Trophoblast cell (in vitro differentiated cells and primary cell): ENCODE data around the gene SPTSSB. TPM values are rescaled to one million over a fixed set of nuclear protein-coding genes. Genes with fewer than 3 reads are reported as not detected.
A peak's percentile ranks its signal among the peaks of the same experiment; 100 is the strongest.

Source experiments
- DNase-seq, 2 donors: peaks; one replicate each; pipeline ENCODE4 v3.0.0-alpha.2; 2016
- H2AFZ ChIP-seq: 2 replicates; pipeline ENCODE4 v1.6.1; 2013; ENCODE audit warnings: low read length, moderate library complexity, mild to moderate bottlenecking; ENCODE audit not compliant: insufficient read depth, poor library complexity
- H2AK5ac ChIP-seq: 2 replicates; pipeline ENCODE4 v1.6.1; 2013; ENCODE audit warnings: mild to moderate bottlenecking, low read length
- H2BK120ac ChIP-seq: 2 replicates; pipeline ENCODE4 v1.6.1; 2013; ENCODE audit warnings: low read length, mild to moderate bottlenecking, moderate library complexity; ENCODE audit not compliant: insufficient read depth, poor library complexity
- H2BK12ac ChIP-seq: 2 replicates; pipeline ENCODE4 v1.6.1; 2013; ENCODE audit warnings: mild to moderate bottlenecking, low read length, moderate library complexity
- H2BK5ac ChIP-seq: 2 replicates; pipeline ENCODE4 v1.6.1; 2013; ENCODE audit warnings: low read length, low read depth, moderate library complexity, mild to moderate bottlenecking; ENCODE audit not compliant: poor library complexity
- H3K14ac ChIP-seq: 2 replicates; pipeline ENCODE4 v1.6.1; 2013; ENCODE audit warnings: mild to moderate bottlenecking, low read length
- H3K18ac ChIP-seq: 2 replicates; pipeline ENCODE4 v1.6.1; 2013; ENCODE audit warnings: mild to moderate bottlenecking, low read length
- H3K23ac ChIP-seq: 2 replicates; pipeline ENCODE4 v1.6.1; 2013; ENCODE audit warnings: low read length
- H3K27ac ChIP-seq: 2 replicates; pipeline ENCODE4 v1.5.1; 2013; ENCODE audit warnings: low read depth, mild to moderate bottlenecking, inconsistent platforms, low read length, moderate library complexity
- H3K27me3 ChIP-seq: 2 replicates; pipeline ENCODE4 v1.6.1; 2013; ENCODE audit warnings: inconsistent platforms, mild to moderate bottlenecking, low read length, moderate library complexity; ENCODE audit not compliant: insufficient read depth
- H3K36me3 ChIP-seq, 2 experiments: 1 replicate in 1 of 2; 2 replicates in 1 of 2; pipeline ENCODE4 v1.6.1; 2013; ENCODE audit warnings: low read length in 2 of 2, mild to moderate bottlenecking in 2 of 2, moderate library complexity in 1 of 2; ENCODE audit not compliant: insufficient read depth in 2 of 2, control insufficient read depth in 1 of 2
- H3K4ac ChIP-seq: 2 replicates; pipeline ENCODE4 v1.6.1; 2013; ENCODE audit warnings: low read depth, mild to moderate bottlenecking, low read length, moderate library complexity
- H3K4me1 ChIP-seq, 2 experiments: 1 replicate in 1 of 2; 2 replicates in 1 of 2; pipeline ENCODE4 v1.6.1; 2013; ENCODE audit warnings: low read length in 2 of 2, mild to moderate bottlenecking in 2 of 2, moderate library complexity in 1 of 2; ENCODE audit not compliant: insufficient read depth in 2 of 2, control insufficient read depth in 1 of 2
- H3K4me2 ChIP-seq: 2 replicates; pipeline ENCODE4 v1.6.1; 2013; ENCODE audit warnings: inconsistent platforms, mild to moderate bottlenecking, low read length, moderate library complexity
- H3K4me3 ChIP-seq: 2 replicates; pipeline ENCODE4 v1.5.1; 2013; ENCODE audit warnings: mild to moderate bottlenecking, low read depth, low read length, inconsistent platforms
- H3K79me1 ChIP-seq: one replicate; pipeline ENCODE4 v1.6.1; 2013; ENCODE audit warnings: low read length
- H3K79me2 ChIP-seq: 2 replicates; pipeline ENCODE4 v1.6.1; 2013; ENCODE audit warnings: low read length, mild to moderate bottlenecking; ENCODE audit not compliant: control insufficient read depth, insufficient read depth, poor library complexity
- H3K9ac ChIP-seq: 2 replicates; pipeline ENCODE4 v1.6.1; 2013; ENCODE audit warnings: mild to moderate bottlenecking, low read length
- H3K9me3 ChIP-seq: 2 replicates; pipeline ENCODE4 v1.6.1; 2013; ENCODE audit warnings: low read depth, mild to moderate bottlenecking, control low read depth, inconsistent platforms, low read length; ENCODE audit not compliant: insufficient read depth
- H4K12ac ChIP-seq: 2 replicates; pipeline ENCODE4 v1.6.1; 2013; ENCODE audit warnings: low read depth, mild to moderate bottlenecking, low read length, moderate library complexity
- H4K8ac ChIP-seq: 2 replicates; pipeline ENCODE4 v1.6.1; 2013; ENCODE audit warnings: low read depth, mild to moderate bottlenecking, low read length, moderate library complexity
- H4K91ac ChIP-seq: one replicate; pipeline ENCODE4 v1.6.1; 2013; ENCODE audit warnings: low read depth, mild to moderate bottlenecking, low read length, moderate library complexity
- WGBS: extraction: QIAGEN DNeasy Blood & Tissue Kit; methylation state at CpG from one replicate; pipeline ENCODE4 v1.1.7; 2013; ENCODE audit warnings: missing lambda C conversion rate; ENCODE audit not compliant: insufficient read length, insufficient coverage; ENCODE audit errors: extremely low coverage; 5-methylcytosine and 5-hydroxymethylcytosine counted together
- polyA plus RNA-seq: library from polyadenylated mRNA; stranded (reverse); fragments of 200-250 nt; gene quantifications from 2 replicates; pipeline ENCODE4 v1.2.3, GENCODE V29; 2013

Gene SPTSSB
- polyA plus RNA-seq = 1.8 and 3.2 TPM in 2 replicates

DNA sequence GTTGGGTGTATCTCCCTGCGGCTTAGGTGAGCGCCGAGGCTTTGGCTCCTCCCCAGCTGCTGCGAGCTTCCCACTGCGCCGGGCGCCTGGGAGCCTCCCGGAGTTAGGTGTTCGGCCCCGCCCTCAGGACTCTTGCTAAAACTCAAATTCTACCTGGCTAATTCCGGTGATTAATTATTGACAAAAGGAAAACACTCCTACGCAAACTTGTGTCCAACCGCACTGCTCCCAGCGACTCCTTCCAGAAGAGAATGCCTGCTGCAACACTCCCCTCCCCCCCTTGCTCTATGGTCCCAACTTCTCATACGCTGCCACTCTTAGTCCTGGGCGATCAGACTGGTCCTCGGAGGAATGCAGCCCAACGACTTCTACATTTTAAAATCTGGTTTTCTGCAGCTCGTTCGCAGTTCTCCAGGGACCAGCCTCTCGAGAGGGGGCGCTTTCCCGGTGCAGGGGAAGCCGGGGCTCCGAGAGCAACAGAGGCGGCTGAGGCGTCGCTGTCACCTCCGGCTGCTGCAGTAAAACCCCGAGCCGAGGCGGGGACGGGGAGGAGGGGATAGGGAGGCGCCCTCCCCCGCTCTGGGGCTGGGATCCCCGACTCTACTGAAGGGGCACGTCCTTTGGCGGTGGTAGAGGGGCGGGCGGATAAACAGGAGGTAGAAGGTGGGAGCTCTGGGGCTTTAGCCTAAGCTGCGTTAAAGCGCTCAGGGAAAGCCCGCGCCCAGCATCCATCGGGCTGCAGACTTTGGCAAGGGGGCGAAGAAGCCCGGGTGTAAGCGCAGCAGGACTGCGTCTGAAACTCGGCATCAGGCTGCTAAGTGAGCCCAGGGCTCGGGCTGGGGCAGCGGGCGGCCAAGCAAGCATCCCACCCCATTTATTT lies at the start of gene SPTSSB:
Gene SPTSSB (minus strand): TSS at position 77 of the 880 bp plus-strand sequence. CDS start 25,194 bp downstream, outside the sequence.
- Histone ChIP-seq H2BK120ac (peak within 1 kb of the TSS; percentile 14), H2BK12ac (no peak within 1 kb of the TSS), H3K4ac (no peak within 1 kb of the TSS), H2AK5ac (no peak within 1 kb of the TSS), H3K14ac (no peak within 1 kb of the TSS), H4K8ac (no peak within 1 kb of the TSS), H3K79me2 (no peaks in the 10 kb centered on the region), H3K4me2 (peak within 1 kb of the TSS; percentile 85), H3K18ac (no peak within 1 kb of the TSS), H4K12ac (no peak within 1 kb of the TSS), H4K91ac (no peak within 1 kb of the TSS), H3K4me3 (peak within 1 kb of the TSS; percentile 71), H3K23ac (no peak within 1 kb of the TSS), H3K36me3 (no peaks in the 10 kb centered on the region), H2BK5ac (no peak within 1 kb of the TSS), H3K79me1 (no peaks in the 10 kb centered on the region), H3K27ac (no peak within 1 kb of the TSS), H3K27me3 (no peaks in the 10 kb centered on the region), H3K9me3 (no peaks in the 10 kb centered on the region), H2AFZ (peak within 1 kb of the TSS; percentile 40), H3K9ac (no peak within 1 kb of the TSS), H3K4me1 (peaks cover 0 to 4% of the 10 kb centered on the region in 2 experiments)
- WGBS = no CpG with 5 or more reads among the region's 53 CpGs
- peak; percentile 5 to 27 for DNase-seq

GRCh38 chr3:161420746-161421145 lies 49.4 kb upstream of the SPTSSB start:
- H3K23ac ChIP-seq = no peak overlapping the region
- H2BK12ac ChIP-seq = no peak overlapping the region
- no peak overlapping the region for H4K8ac ChIP-seq
- peak overlapping the region; percentile 3 for H3K4me2 ChIP-seq
- H3K9ac ChIP-seq = no peak overlapping the region
- no peak overlapping the region for H3K4ac ChIP-seq
- H4K91ac ChIP-seq = no peak overlapping the region
- peaks cover 5% of the 10 kb centered on the region for H3K9me3 ChIP-seq
- no peaks in the 10 kb centered on the region for H3K79me2 ChIP-seq
- H3K79me1 ChIP-seq = peaks cover 4% of the 10 kb centered on the region
- no peaks in the 10 kb centered on the region for H3K27me3 ChIP-seq
- peak overlapping the region; percentile 49 for H3K27ac ChIP-seq
- no peak overlapping the region for H2AFZ ChIP-seq
- no peak overlapping the region for H3K18ac ChIP-seq
- no peak overlapping the region for H2AK5ac ChIP-seq
- H3K4me1 ChIP-seq = peaks cover 0 to 6% of the 10 kb centered on the region in 2 experiments
- H3K4me3 ChIP-seq = no peak overlapping the region
- no CpG with 5 or more reads among the region's 8 CpGs for WGBS
- no peaks in the 10 kb centered on the region for H3K36me3 ChIP-seq
- no peak overlapping the region for H3K14ac ChIP-seq
- no peak overlapping the region for H4K12ac ChIP-seq
- no peak overlapping the region for H2BK5ac ChIP-seq
- H2BK120ac ChIP-seq = no peak overlapping the region
- peak in 1 of 2 donors; percentile 76 for DNase-seq

- no CpG with 5 or more reads among the region's 3 CpGs for WGBS
- DNase-seq = no peak
- H3K27me3 ChIP-seq = no peaks in the 10 kb centered on the region
- peaks cover 5% of the 10 kb centered on the region for H3K9me3 ChIP-seq
- H3K79me1 ChIP-seq = peaks cover 4% of the 10 kb centered on the region
- no peak overlapping the region for H4K91ac ChIP-seq
- H2AK5ac ChIP-seq = no peak overlapping the region
- H3K4me3 ChIP-seq = no peak overlapping the region
- H3K36me3 ChIP-seq = no peaks in the 10 kb centered on the region
- H3K4me1 ChIP-seq = peaks cover 0 to 6% of the 10 kb centered on the region in 2 experiments
- no peak overlapping the region for H3K18ac ChIP-seq
- no peak overlapping the region for H3K9ac ChIP-seq
- no peak overlapping the region for H4K12ac ChIP-seq
- no peak overlapping the region for H2BK120ac ChIP-seq
- H3K4ac ChIP-seq = no peak overlapping the region
- no peak overlapping the region for H4K8ac ChIP-seq
- H3K27ac ChIP-seq = no peak overlapping the region
- H3K14ac ChIP-seq = peak overlapping the region; percentile 20
- no peak overlapping the region for H2AFZ ChIP-seq
- no peak overlapping the region for H3K4me2 ChIP-seq
- H3K23ac ChIP-seq = no peak overlapping the region
- no peak overlapping the region for H2BK5ac ChIP-seq
- no peaks in the 10 kb centered on the region for H3K79me2 ChIP-seq
- H2BK12ac ChIP-seq = peak overlapping the region; percentile 78
These were observed 48.4 kb upstream of the SPTSSB start for GRCh38 chr3:161419555-161420333.

GRCh38 chr3:161415506-161416231 lies 44.4 kb upstream of the SPTSSB start:
- H4K8ac ChIP-seq = no peak overlapping the region
- no peak overlapping the region for H3K9ac ChIP-seq
- H3K4ac ChIP-seq = no peak overlapping the region
- WGBS = no CpG with 5 or more reads among the region's 1 CpG
- no peak overlapping the region for H2AFZ ChIP-seq
- no peak overlapping the region for H3K4me3 ChIP-seq
- no peak overlapping the region for H4K12ac ChIP-seq
- H2BK12ac ChIP-seq = no peak overlapping the region
- H3K27me3 ChIP-seq = no peaks in the 10 kb centered on the region
- DNase-seq = no peak
- no peak overlapping the region for H4K91ac ChIP-seq
- H2BK5ac ChIP-seq = no peak overlapping the region
- no peak overlapping the region for H3K4me2 ChIP-seq
- H3K36me3 ChIP-seq = no peaks in the 10 kb centered on the region
- peaks cover 5% of the 10 kb centered on the region for H3K9me3 ChIP-seq
- H3K27ac ChIP-seq = no peak overlapping the region
- H3K4me1 ChIP-seq = peaks cover 0 to 4% of the 10 kb centered on the region in 2 experiments
- H3K79me1 ChIP-seq = peaks cover 1% of the 10 kb centered on the region
- no peak overlapping the region for H3K23ac ChIP-seq
- H3K14ac ChIP-seq = no peak overlapping the region
- no peak overlapping the region for H2AK5ac ChIP-seq
- no peak overlapping the region for H2BK120ac ChIP-seq
- no peak overlapping the region for H3K18ac ChIP-seq
- H3K79me2 ChIP-seq = no peaks in the 10 kb centered on the region
